A549 (cell line): ENCODE results near the gene TMEM107.

Experiments used
- CBX2 ChIP-seq: fragments of 200-600 bp; sonication (generic); IDR thresholded peaks from 2 replicates; pipeline ENCODE4 v1.6.1; 2016; ENCODE audit warnings: low read depth, mild to moderate bottlenecking, borderline replicate concordance
- EP300 ChIP-seq, 2 experiments: fragments of >200 bp; sonication (Bioruptor Twin); formaldehyde crosslinking; IDR thresholded peaks; 2 replicates in 1 of 2; 3 replicates in 1 of 2; pipeline ENCODE4 v1.6.1; 2016 to 2017
- HOXA7 ChIP-seq: fragments of 250-450 bp; sonication (Bioruptor Pico); IDR thresholded peaks from 2 replicates; pipeline ENCODE4 v1.5.0; 2020; ENCODE audit warnings: mild to moderate bottlenecking, moderate library complexity
- MYC ChIP-seq: IDR thresholded peaks from 2 replicates; pipeline ENCODE4 v1.6.1; 2012; ENCODE audit warnings: mild to moderate bottlenecking, inconsistent platforms, low read length, improper control_type of control experiment, borderline replicate concordance
- POLR2A ChIP-seq: IDR thresholded peaks from 2 replicates; pipeline ENCODE4 v1.6.1; 2012; ENCODE audit warnings: mild to moderate bottlenecking, low read length
- POLR2AphosphoS2 ChIP-seq: conservative IDR thresholded peaks from 2 replicates; pipeline ENCODE4 v1.6.1; 2012; ENCODE audit warnings: low read length, improper control_type of control experiment, inconsistent platforms
- RNF2 ChIP-seq: fragments of 200-600 bp; sonication (generic); IDR thresholded peaks from 2 replicates; pipeline ENCODE4 v1.6.1; 2016; ENCODE audit warnings: low read depth, mild to moderate bottlenecking, antibody characterized with exemption, moderate library complexity, borderline replicate concordance
- ZSCAN20 ChIP-seq: fragments of 250-450 bp; sonication (Bioruptor Pico); IDR thresholded peaks from 2 replicates; pipeline ENCODE4 v1.8.0; 2022; ENCODE audit warnings: mild to moderate bottlenecking, moderate library complexity
- TF ChIP-seq, protein P1 (sequence below): fragments of >200 bp; sonication (Bioruptor Twin); formaldehyde crosslinking; IDR thresholded peaks from 3 replicates; pipeline ENCODE4 v1.6.1; 2016

GRCh38 chr17:8163978-8164814, 12.0 kb downstream of the TMEM107 start:
- TF ChIP-seq POLR2AphosphoS2 (no peak), EP300 (IDR thresholded peaks at IDR 0.05) (no peak), POLR2A (no peak), RNF2 (no peak), MYC (no peak), HOXA7 (CRISPR knock-in tag) (no peak), ZSCAN20 (CRISPR knock-in tag) (no peak), CBX2 (no peak)
- TF ChIP-seq, protein P1, sequence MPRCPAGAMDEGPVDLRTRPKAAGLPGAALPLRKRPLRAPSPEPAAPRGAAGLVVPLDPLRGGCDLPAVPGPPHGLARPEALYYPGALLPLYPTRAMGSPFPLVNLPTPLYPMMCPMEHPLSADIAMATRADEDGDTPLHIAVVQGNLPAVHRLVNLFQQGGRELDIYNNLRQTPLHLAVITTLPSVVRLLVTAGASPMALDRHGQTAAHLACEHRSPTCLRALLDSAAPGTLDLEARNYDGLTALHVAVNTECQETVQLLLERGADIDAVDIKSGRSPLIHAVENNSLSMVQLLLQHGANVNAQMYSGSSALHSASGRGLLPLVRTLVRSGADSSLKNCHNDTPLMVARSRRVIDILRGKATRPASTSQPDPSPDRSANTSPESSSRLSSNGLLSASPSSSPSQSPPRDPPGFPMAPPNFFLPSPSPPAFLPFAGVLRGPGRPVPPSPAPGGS: no peak
